Ishikawa (cell line): ENCODE data around the gene TMOD1.

ENCODE experiments used
- CEBPB ChIP-seq: IDR thresholded peaks from 2 replicates; pipeline ENCODE4 v1.6.1; 2012
- CREB1 ChIP-seq: IDR thresholded peaks from 2 replicates; pipeline ENCODE4 v1.6.1; 2012; ENCODE audit warnings: low read depth
- FOXM1 ChIP-seq: IDR thresholded peaks from 2 replicates; pipeline ENCODE4 v1.6.1; 2012; ENCODE audit warnings: low read depth, borderline replicate concordance
- MAX ChIP-seq: IDR thresholded peaks from 2 replicates; pipeline ENCODE4 v1.6.1; 2012
- RAD21 ChIP-seq: IDR thresholded peaks from 2 replicates; pipeline ENCODE4 v1.6.1; 2012; ENCODE audit warnings: low read depth
- TAF1 ChIP-seq: IDR thresholded peaks from 2 replicates; pipeline ENCODE4 v1.6.1; 2012; ENCODE audit warnings: low read depth, mild to moderate bottlenecking

DNA sequence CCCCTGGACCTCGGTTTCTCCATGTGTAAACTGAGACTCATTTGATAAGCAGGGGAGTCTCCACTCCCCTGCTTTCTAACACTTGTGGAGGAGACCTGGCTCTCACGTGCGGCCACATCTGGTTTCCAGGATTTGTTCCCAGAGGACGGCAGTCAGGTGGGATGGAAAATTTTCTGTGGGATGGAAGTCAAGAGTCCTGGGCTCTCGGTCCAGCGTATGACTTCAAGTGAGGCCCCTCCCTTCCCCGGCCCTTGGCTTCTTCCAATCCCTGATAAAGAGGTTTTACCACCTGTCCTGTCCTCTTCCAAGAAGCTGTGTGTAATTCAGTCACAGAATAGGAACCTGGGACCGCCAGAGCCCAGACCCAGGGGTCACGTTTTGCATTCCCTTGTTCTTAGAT lies 35.0 kb downstream of the TMOD1 start:
- TF ChIP-seq CEBPB (no peak), MAX (no peak), RAD21 (no peak), TAF1 (no peak), FOXM1 (no peak), CREB1 (no peak)
